GM10847 (cell line): Measurements from ENCODE around the gene CHRNA10.

Experiments
- POLR2A ChIP-seq: IDR thresholded peaks from 2 replicates; pipeline ENCODE4 v1.6.1; 2011; ENCODE audit not compliant: insufficient read length; ENCODE audit errors: extremely low read depth

The CHRNA10 gene

GRCh38 chr11:3669742-3670183, 1.4 kb downstream of the CHRNA10 start:
- TF ChIP-seq POLR2A = no peak

- no peak for TF ChIP-seq POLR2A
Measured at GRCh38 chr11:3669128-3669527, 2.1 kb downstream of the CHRNA10 start.

GRCh38 chr11:3667149-3668035, 3.8 kb downstream of the CHRNA10 start:
- no peak for TF ChIP-seq POLR2A

- TF ChIP-seq POLR2A = no peak
Measured at GRCh38 chr11:3666023-3666530, 5.1 kb downstream of the CHRNA10 start.

GRCh38 chr11:3665336-3666022, 5.7 kb downstream of the CHRNA10 start:
- TF ChIP-seq POLR2A = no peak

- no peak for TF ChIP-seq POLR2A
Measured at GRCh38 chr11:3664032-3664630, 7.1 kb downstream of the CHRNA10 start.

- no peak for TF ChIP-seq POLR2A
Measured at GRCh38 chr11:3662856-3663255, 8.3 kb downstream of the CHRNA10 start.

GRCh38 chr11:3660960-3661359, 10.2 kb downstream of the CHRNA10 start:
- TF ChIP-seq POLR2A = no peak

GRCh38 chr11:3659595-3660515, 11.3 kb downstream of the CHRNA10 start:
- TF ChIP-seq POLR2A = no peak

GRCh38 chr11:3658252-3658651, 12.9 kb downstream of the CHRNA10 start:
- no peak for TF ChIP-seq POLR2A

- no peak for TF ChIP-seq POLR2A
Measured at GRCh38 chr11:3655547-3655946, 15.6 kb downstream of the CHRNA10 start.

GRCh38 chr11:3645552-3645951, 25.6 kb downstream of the CHRNA10 start:
- TF ChIP-seq POLR2A = no peak

- TF ChIP-seq POLR2A = no peak
Measured at GRCh38 chr11:3644817-3645235, 26.4 kb downstream of the CHRNA10 start, which contains the start of gene ART1. Gene ART1 (plus strand): TSS chr11:3645128. CDS start chr11:3659214, 14,086 bp downstream.
